WTC11 (cell line): ENCODE results near the gene SOCS6. TPM values are rescaled to one million over a fixed set of nuclear protein-coding genes. Genes with fewer than 3 reads are reported as not detected.
"Not testable (repeated sequence)": the region's sequence is repeated elsewhere in the genome, so short reads cannot be mapped to it uniquely, and the experiment has no call there.

ENCODE experiments used
- ATAC-seq: fragments of 200-7000 bp; cut with Tn5 transposase; 2 replicates; pipeline ENCODE4 v1.10.0; 2021; ENCODE audit warnings: mild to moderate bottlenecking, moderate library complexity
- CTCF ChIA-PET: fragments of 300-600 bp; sonication (Branson Sonifier 250); formaldehyde crosslinking; loops from one replicate; lab custom pipeline; 2021; ENCODE audit warnings: antibody characterized with exemption; lab: Charles Lee
- POLR2A ChIA-PET: fragments of 350-600 bp; sonication (Branson Sonifier 250); formaldehyde crosslinking; loops from one replicate; lab custom pipeline; 2021; ENCODE audit warnings: antibody characterized with exemption; lab: Charles Lee
- DNase-seq: peaks from one replicate; pipeline ENCODE4 v3.0.0; 2021; ENCODE audit warnings: low spot score
- H3K27ac Mint-ChIP-seq: 2 replicates; pipeline ENCODE4 v1.8.0; 2021; ENCODE audit warnings: mixed read lengths
- H3K27me3 Mint-ChIP-seq: 2 replicates; pipeline ENCODE4 v1.8.0; 2021; ENCODE audit warnings: low read depth, mild to moderate bottlenecking, moderate library complexity, mixed read lengths
- H3K36me3 Mint-ChIP-seq: 2 replicates; pipeline ENCODE4 v1.8.0; 2021; ENCODE audit warnings: mixed read lengths
- H3K4me1 Mint-ChIP-seq: 2 replicates; pipeline ENCODE4 v1.8.0; 2022; ENCODE audit warnings: mixed read lengths
- H3K4me3 Mint-ChIP-seq: 2 replicates; pipeline ENCODE4 v1.8.0; 2021; ENCODE audit warnings: mild to moderate bottlenecking, moderate library complexity, mixed read lengths
- H3K9me3 Mint-ChIP-seq: 2 replicates; pipeline ENCODE4 v1.8.0; 2021; ENCODE audit warnings: mixed read lengths
- AFF4 ChIP-seq: sonication (generic); formaldehyde crosslinking; IDR thresholded peaks from 2 replicates; pipeline ENCODE4 v1.8.1; 2023; ENCODE audit warnings: mild to moderate bottlenecking, missing genetic modification reagents, borderline replicate concordance
- CDX4 ChIP-seq: fragments of 250-450 bp; sonication (Bioruptor Pico); IDR thresholded peaks from 2 replicates; pipeline ENCODE4 v1.9.0; 2021; ENCODE audit warnings: moderate library complexity, mild to moderate bottlenecking, inconsistent platforms, borderline replicate concordance
- CREB1 ChIP-seq: sonication (generic); formaldehyde crosslinking; IDR thresholded peaks from 2 replicates; pipeline ENCODE4 v1.8.0; 2023; ENCODE audit warnings: mild to moderate bottlenecking, missing genetic modification reagents
- CTCF ChIP-seq: fragments of 200-600 bp; IDR thresholded peaks from 2 replicates; pipeline ENCODE4 v1.8.0; 2022; ENCODE audit warnings: antibody characterized with exemption
- E2F1 ChIP-seq: sonication (generic); formaldehyde crosslinking; IDR thresholded peaks from 2 replicates; pipeline ENCODE4 v1.8.0; 2022; ENCODE audit warnings: mild to moderate bottlenecking, missing genetic modification reagents
- ELF4 ChIP-seq: sonication (generic); formaldehyde crosslinking; IDR thresholded peaks from 2 replicates; pipeline ENCODE4 v1.8.1; 2022; ENCODE audit warnings: low read depth, mild to moderate bottlenecking, moderate library complexity, missing genetic modification reagents
- ERG ChIP-seq: fragments of 250-450 bp; sonication (Bioruptor Pico); IDR thresholded peaks from 2 replicates; pipeline ENCODE4 v1.8.0; 2021; ENCODE audit warnings: mild to moderate bottlenecking
- ETV6 ChIP-seq: sonication (generic); formaldehyde crosslinking; IDR thresholded peaks from 2 replicates; pipeline ENCODE4 v1.8.1; 2022; ENCODE audit warnings: mild to moderate bottlenecking, missing genetic modification reagents
- FOXP1 ChIP-seq: sonication (generic); formaldehyde crosslinking; IDR thresholded peaks from 2 replicates; pipeline ENCODE4 v1.8.0; 2022; ENCODE audit warnings: missing genetic modification reagents, mild to moderate bottlenecking, moderate library complexity, borderline replicate concordance
- GABPB1 ChIP-seq: sonication (generic); formaldehyde crosslinking; IDR thresholded peaks from 2 replicates; pipeline ENCODE4 v1.8.1; 2023; ENCODE audit warnings: mild to moderate bottlenecking, missing genetic modification reagents
- IRF1 ChIP-seq: sonication (generic); formaldehyde crosslinking; IDR thresholded peaks from 2 replicates; pipeline ENCODE4 v1.8.0; 2023; ENCODE audit warnings: missing genetic modification reagents
- JAZF1 ChIP-seq: fragments of 250-450 bp; sonication (Bioruptor Pico); IDR thresholded peaks from 2 replicates; pipeline ENCODE4 v1.9.0; 2021; ENCODE audit warnings: moderate library complexity, mild to moderate bottlenecking, inconsistent platforms
- KAT7 ChIP-seq: sonication (generic); formaldehyde crosslinking; IDR thresholded peaks from 2 replicates; pipeline ENCODE4 v1.8.1; 2023; ENCODE audit warnings: missing genetic modification reagents, mild to moderate bottlenecking, borderline replicate concordance
- MLX ChIP-seq: sonication (generic); formaldehyde crosslinking; IDR thresholded peaks from 2 replicates; pipeline ENCODE4 v1.8.1; 2023; ENCODE audit warnings: mild to moderate bottlenecking, missing genetic modification reagents, moderate library complexity
- NFATC4 ChIP-seq: fragments of 250-450 bp; sonication (Bioruptor Pico); IDR thresholded peaks from 2 replicates; pipeline ENCODE4 v1.9.0; 2021; ENCODE audit warnings: mild to moderate bottlenecking
- SP1 ChIP-seq: sonication (generic); formaldehyde crosslinking; conservative IDR thresholded peaks from 2 replicates; pipeline ENCODE4 v1.8.1; 2022; ENCODE audit warnings: missing genetic modification reagents
- TCF7 ChIP-seq: sonication (generic); formaldehyde crosslinking; IDR thresholded peaks from 2 replicates; pipeline ENCODE4 v1.8.0; 2022; ENCODE audit warnings: mild to moderate bottlenecking, low read depth, missing genetic modification reagents, moderate library complexity
- ZNF121 ChIP-seq: sonication (generic); formaldehyde crosslinking; IDR thresholded peaks from 2 replicates; pipeline ENCODE4 v1.8.0; 2023; ENCODE audit warnings: missing genetic modification reagents
- ZNF281 ChIP-seq: sonication (generic); formaldehyde crosslinking; IDR thresholded peaks from 2 replicates; pipeline ENCODE4 v1.8.0; 2023; ENCODE audit warnings: mild to moderate bottlenecking, missing genetic modification reagents
- ZSCAN18 ChIP-seq: fragments of 250-450 bp; sonication (Bioruptor Pico); IDR thresholded peaks from 2 replicates; pipeline ENCODE4 v2.1.2; 2022; ENCODE audit warnings: mild to moderate bottlenecking, moderate library complexity
- total RNA-seq: library from RNA; stranded (reverse); gene quantifications from 3 replicates; pipeline ENCODE4 v1.2.3, GENCODE V29; 2021

SOCS6 gene
- total RNA-seq, 1 experiment from 2014 or later = 16.5 TPM

- TF ChIP-seq MLX (no peak), IRF1 (CRISPR knock-in tag) (no peak), KAT7 (no peak), CDX4 (CRISPR knock-in tag) (no peak)
Observed at GRCh38 chr18:70246061-70246466, 42.8 kb upstream of the SOCS6 start (continued).

- no peaks in the 10 kb centered on the region for H3K36me3 Mint-ChIP-seq
- H3K4me3 Mint-ChIP-seq = no peak overlapping the region
- 0 out of 2 replicates have a peak, but pooled peaks cover 3% of the 10 kb centered on the region for H3K9me3 Mint-ChIP-seq
- POLR2A ChIA-PET = no interaction called here
- H3K27ac Mint-ChIP-seq = no peak overlapping the region
- ATAC-seq (no peak), DNase-seq (no peak)
- CTCF ChIA-PET = no interaction called here
- no peaks in the 10 kb centered on the region for H3K27me3 Mint-ChIP-seq
- TF ChIP-seq NFATC4 (CRISPR knock-in tag) (no peak), ZSCAN18 (no peak), ETV6 (CRISPR knock-in tag) (no peak), JAZF1 (CRISPR knock-in tag) (no peak), ZNF121 (CRISPR knock-in tag) (no peak), ERG (CRISPR knock-in tag) (no peak), SP1 (no peak), CTCF (no peak), FOXP1 (no peak), TCF7 (no peak), E2F1 (CRISPR knock-in tag) (no peak), CREB1 (CRISPR knock-in tag) (no peak), ELF4 (CRISPR knock-in tag) (no peak), AFF4 (CRISPR knock-in tag) (no peak), GABPB1 (no peak), ZNF281 (CRISPR knock-in tag) (no peak)
- H3K4me1 Mint-ChIP-seq = no peaks in the 10 kb centered on the region
Observed at GRCh38 chr18:70249118-70249517, 39.7 kb upstream of the SOCS6 start.

- H3K27me3 Mint-ChIP-seq, H3K9me3 Mint-ChIP-seq, POLR2A ChIA-PET, H3K4me3 Mint-ChIP-seq, DNase-seq, H3K36me3 Mint-ChIP-seq, H3K27ac Mint-ChIP-seq, H3K4me1 Mint-ChIP-seq, CTCF ChIA-PET, ATAC-seq: not testable (repeated sequence)
Observed at GRCh38 chr18:70249861-70250260, 39.0 kb upstream of the SOCS6 start.
